ENCODE measurements around the gene RBM11.

The RBM11 gene

DNA sequence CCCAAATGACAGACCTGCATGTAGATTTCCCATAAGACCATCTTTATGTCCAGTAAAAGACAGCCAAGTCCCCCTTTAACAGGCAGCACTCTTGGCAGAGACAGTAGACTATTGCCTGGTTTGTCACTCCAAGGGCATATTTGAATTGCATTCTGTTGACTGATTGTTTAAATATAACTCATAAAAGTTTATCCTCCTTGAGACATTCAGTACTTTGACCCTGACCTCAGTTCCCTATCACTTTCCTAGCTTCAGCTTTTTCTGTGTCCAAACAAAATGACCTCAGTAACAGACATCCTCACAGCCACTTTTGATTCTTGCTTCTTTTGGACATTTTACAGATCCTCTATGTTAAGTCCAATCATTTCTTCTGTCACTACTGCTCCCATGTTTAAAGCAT is 51.1 kb downstream of the RBM11 start:
- in situ Hi-C loops (cut with MboI; ENCODE audit: low sequenced_read_pairs): loop anchor here (25.0 kb wide), 1 partner anchor 1220 kb away; no protein-coding TSS in a partner anchor

DNA sequence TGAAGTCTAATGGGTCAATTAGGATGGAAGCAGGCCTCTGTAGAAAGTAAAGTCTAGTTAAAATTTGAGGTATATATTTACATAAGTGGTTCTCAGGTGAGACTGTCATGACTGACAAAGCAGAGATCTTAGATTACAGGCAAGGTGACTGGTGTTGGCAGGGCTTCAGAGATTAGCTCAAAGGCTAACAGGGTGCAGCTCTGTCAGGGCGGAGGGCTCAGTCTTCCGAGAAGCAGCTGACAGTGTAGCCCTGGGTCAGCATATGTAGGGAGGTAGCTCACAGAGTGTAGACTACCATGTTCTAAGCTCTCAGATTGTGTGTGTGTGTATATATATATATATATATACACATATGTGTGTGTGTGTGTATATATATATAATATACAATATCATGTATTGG is 54.7 kb downstream of the RBM11 start:
- in situ Hi-C loops (cut with MboI; ENCODE audit: low sequenced_read_pairs): loop anchor here (25.0 kb wide), 1 partner anchor 1217 kb away; no protein-coding TSS in a partner anchor

DNA sequence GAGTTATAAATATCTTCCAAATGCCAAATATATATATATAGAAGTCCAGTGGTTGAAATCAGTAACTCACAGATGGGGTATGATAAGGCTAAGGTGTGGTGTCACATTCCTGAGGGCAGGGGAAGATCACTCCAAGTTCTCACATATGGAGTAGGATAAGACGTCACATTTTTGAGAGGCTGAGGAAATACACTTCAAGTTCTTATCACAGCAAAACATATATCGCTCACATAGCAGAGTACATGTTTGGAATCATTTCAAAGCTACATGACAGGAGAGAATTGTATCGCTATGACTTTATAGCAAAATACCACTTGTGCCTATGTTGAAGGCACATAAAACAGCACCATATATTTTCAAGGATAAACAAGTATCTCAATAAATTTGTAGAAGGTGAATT is 55.1 kb downstream of the RBM11 start:
- in situ Hi-C loops (cut with MboI; ENCODE audit: low sequenced_read_pairs): loop anchor here (25.0 kb wide), 1 partner anchor 1216 kb away; no protein-coding TSS in a partner anchor

DNA sequence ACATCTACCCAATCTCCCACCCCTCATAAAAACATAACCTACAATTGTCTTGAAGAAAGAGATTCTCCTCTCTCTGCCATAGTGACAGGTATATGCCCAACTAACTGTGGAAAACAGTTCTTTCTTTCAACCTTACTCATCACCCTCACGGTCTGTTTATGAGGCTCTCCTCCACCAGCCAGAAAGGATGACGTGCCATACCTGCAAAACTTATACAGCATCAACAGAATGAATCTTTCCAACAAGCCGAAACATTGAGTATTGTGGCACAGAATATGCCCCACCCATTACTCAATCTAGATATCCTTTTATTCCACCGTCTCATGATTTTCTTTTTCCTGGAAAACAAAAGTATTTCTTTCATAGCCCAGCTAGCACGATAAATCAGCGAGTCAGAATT is 55.7 kb downstream of the RBM11 start:
- in situ Hi-C loops (cut with MboI; ENCODE audit: low sequenced_read_pairs): loop anchor here (25.0 kb wide), 1 partner anchor 1216 kb away; no protein-coding TSS in a partner anchor

DNA sequence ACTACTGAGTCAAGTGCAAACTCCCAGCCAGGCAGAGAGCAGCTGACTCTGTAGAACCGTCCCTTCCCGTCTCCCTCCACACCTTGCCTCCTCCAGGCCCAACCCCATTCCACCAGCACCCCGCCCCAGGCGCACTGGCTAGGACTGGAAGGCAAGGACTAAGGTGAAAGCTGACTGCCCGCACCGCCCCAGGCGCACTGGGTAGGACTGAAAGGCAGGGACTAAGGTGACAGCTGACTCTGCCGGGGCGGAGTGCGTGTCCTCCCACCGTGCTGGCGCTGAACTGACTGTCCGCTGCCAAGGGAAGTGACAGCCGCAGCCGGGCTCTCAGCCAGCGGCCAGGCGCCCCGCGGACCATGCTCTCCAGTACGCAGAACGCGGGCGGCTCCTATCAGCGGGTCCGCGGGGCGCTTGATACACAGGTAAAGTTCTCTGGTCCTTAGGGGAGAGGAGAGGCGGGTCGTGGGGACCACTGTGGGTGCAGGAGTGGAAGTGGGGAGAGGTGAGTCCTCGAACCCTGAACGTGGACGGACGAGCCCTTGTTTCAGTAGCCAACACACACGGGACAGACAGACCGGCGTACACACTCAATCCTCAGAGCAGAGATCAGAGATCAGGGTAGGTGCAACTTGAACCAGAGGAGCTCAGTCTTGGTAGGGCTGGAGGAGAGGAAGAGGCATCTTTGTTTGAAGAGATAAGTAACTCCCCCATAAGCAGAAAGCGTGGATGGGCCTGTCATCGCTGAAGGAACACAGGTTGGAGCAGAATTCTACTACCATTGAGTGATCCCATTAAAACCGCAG is 58.0 kb downstream of the RBM11 start:
- in situ Hi-C loops (cut with MboI; ENCODE audit: low sequenced_read_pairs): loop anchor here (25.0 kb wide), 1 partner anchor 1213 kb away; no protein-coding TSS in a partner anchor

DNA sequence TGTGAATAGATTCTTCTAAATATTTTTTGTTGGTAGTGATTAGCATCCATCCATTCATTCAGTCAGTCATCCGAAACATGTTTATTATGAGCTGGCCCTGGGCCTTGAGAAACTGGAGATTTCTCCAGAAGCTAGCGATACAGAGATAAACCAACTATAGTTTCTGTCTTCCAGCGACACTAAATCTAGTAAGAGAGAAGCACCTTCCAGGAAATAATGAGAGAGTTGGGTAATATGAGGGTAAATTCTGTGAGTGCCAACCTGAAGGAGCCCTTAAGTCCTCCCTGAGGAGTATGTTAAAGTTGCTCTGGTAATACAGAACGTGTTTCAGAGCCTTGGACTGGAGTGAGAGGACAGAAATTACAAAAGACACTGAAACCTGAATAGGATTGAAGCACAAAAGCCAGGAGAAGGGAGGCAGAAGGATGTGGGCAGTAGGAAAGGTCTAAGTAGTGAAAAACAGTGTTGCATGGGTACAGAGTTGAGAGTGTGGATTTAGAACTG is 59.8 kb downstream of the RBM11 start:
- in situ Hi-C loops (cut with MboI; ENCODE audit: low sequenced_read_pairs): no loop called here
